Stimulated activated CD4-positive, alpha-beta T cell treated with anti-CD3 and anti-CD28 coated beads, Interleukin-4, amount 100 ng/mL, for 1 hour (primary cell): ENCODE data around the gene SOWAHB.
"Not testable (repeated sequence)": the region's sequence is repeated elsewhere in the genome, so short reads cannot be mapped to it uniquely, and the experiment has no call there.

ENCODE experiments used
- DNase-seq: peaks from one replicate; pipeline ENCODE4 v3.0.0-alpha.2; 2020

The SOWAHB gene

GRCh38 chr4:76894537-76895255 is 3.2 kb downstream of the SOWAHB start:
- DNase-seq = no peak

- DNase-seq = no peak
Observed at GRCh38 chr4:76892601-76893000, 5.3 kb downstream of the SOWAHB start.

- no peak for DNase-seq
Observed at GRCh38 chr4:76892001-76892400, 5.9 kb downstream of the SOWAHB start.

- no peak for DNase-seq
Observed at GRCh38 chr4:76886848-76887441, 11.0 kb downstream of the SOWAHB start.

- DNase-seq = no peak
Observed at GRCh38 chr4:76886214-76886613, 11.7 kb downstream of the SOWAHB start.

GRCh38 chr4:76883147-76883546 is 14.8 kb downstream of the SOWAHB start:
- DNase-seq = no peak

GRCh38 chr4:76882630-76883029 is 15.3 kb downstream of the SOWAHB start:
- DNase-seq = no peak

- no peak for DNase-seq
Observed at GRCh38 chr4:76881375-76881774, 16.6 kb downstream of the SOWAHB start.

- DNase-seq = no peak
Observed at GRCh38 chr4:76879731-76880364, 18.1 kb downstream of the SOWAHB start.

GRCh38 chr4:76878641-76879165 is 19.2 kb downstream of the SOWAHB start:
- DNase-seq = not testable (repeated sequence)

GRCh38 chr4:76874176-76874575 is 23.8 kb downstream of the SOWAHB start:
- DNase-seq = no peak

GRCh38 chr4:76873495-76873894 is 24.4 kb downstream of the SOWAHB start:
- DNase-seq = no peak

- DNase-seq = no peak
Observed at GRCh38 chr4:76872556-76872955, 25.4 kb downstream of the SOWAHB start.

GRCh38 chr4:76868780-76869179 is 29.2 kb downstream of the SOWAHB start:
- not testable (repeated sequence) for DNase-seq

GRCh38 chr4:76867880-76868655 is 29.9 kb downstream of the SOWAHB start:
- DNase-seq = no peak

GRCh38 chr4:76867377-76867776 is 30.6 kb downstream of the SOWAHB start:
- no peak for DNase-seq

GRCh38 chr4:76866641-76867040 is 31.3 kb downstream of the SOWAHB start:
- DNase-seq = no peak

- no peak for DNase-seq
Observed at GRCh38 chr4:76858319-76858718, 39.6 kb downstream of the SOWAHB start.

GRCh38 chr4:76857074-76857409 is 40.9 kb downstream of the SOWAHB start:
- no peak for DNase-seq

- DNase-seq = no peak
Observed at GRCh38 chr4:76856243-76857073, 41.5 kb downstream of the SOWAHB start.

- DNase-seq = no peak
Observed at GRCh38 chr4:76854858-76855257, 43.1 kb downstream of the SOWAHB start.

GRCh38 chr4:76851375-76851774 is 46.6 kb downstream of the SOWAHB start:
- DNase-seq = no peak
